H7 (cell line): ENCODE measurements around the gene LZTR1. TPM values are rescaled to one million over a fixed set of nuclear protein-coding genes. Genes with fewer than 3 reads are reported as not detected.
"Not testable (repeated sequence)": the region's sequence is repeated elsewhere in the genome, so short reads cannot be mapped to it uniquely, and the experiment has no call there.

Experiments used
- DNase-seq: peaks from one replicate; pipeline ENCODE4 v3.0.0; 2012
- H3K27me3 ChIP-seq: 2 replicates; pipeline ENCODE4 v1.6.0; 2011; ENCODE audit warnings: mild to moderate bottlenecking, low read length; ENCODE audit not compliant: control insufficient read depth, insufficient read depth
- H3K36me3 ChIP-seq: replicated peaks from 2 replicates; pipeline ENCODE4 v1.5.1; 2011; ENCODE audit warnings: low read length; ENCODE audit not compliant: control insufficient read depth, insufficient read depth
- H3K4me3 ChIP-seq: 2 replicates; pipeline ENCODE4 v1.5.1; 2011; ENCODE audit warnings: low read depth, mild to moderate bottlenecking, control low read depth, low read length, moderate library complexity; ENCODE audit not compliant: insufficient read depth
- total RNA-seq: library from RNA; depleted of rRNA; stranded (reverse); fragments of >200 nt; shearing (Covaris generic); gene quantifications from 2 replicates; pipeline ENCODE4 v1.2.3, GENCODE V29; 2014; rRNA removed

Gene LZTR1
- total RNA-seq, 1 experiment from 2014 or later = 28.3 TPM

- H3K27me3 ChIP-seq = peaks cover 2% of the 10 kb centered on the region; the same call in 1 of the 2 replicates
- no peak overlapping the region for H3K4me3 ChIP-seq
- DNase-seq = peak; percentile 13
- no peaks in the 10 kb centered on the region for H3K36me3 ChIP-seq
Measured at GRCh38 chr22:21043860-21044535, 61.9 kb downstream of the LZTR1 start.

- peak overlapping the region; percentile 58 for H3K4me3 ChIP-seq
- DNase-seq = no peak
- no peaks in the 10 kb centered on the region for H3K36me3 ChIP-seq
- peaks cover 2% of the 10 kb centered on the region; the same call in 1 of the 2 replicates for H3K27me3 ChIP-seq
Measured at GRCh38 chr22:21044931-21045584, 63.0 kb downstream of the LZTR1 start.

GRCh38 chr22:21045585-21046294, 63.6 kb downstream of the LZTR1 start, which contains the start of gene LRRC74B:
TSS of gene LRRC74B (plus strand) at chr22:21045946. CDS start at chr22:21045987, 41 bp downstream.
- Histone ChIP-seq H3K4me3 (peak within 1 kb of the TSS; percentile 58), H3K36me3 (no peaks in the 10 kb centered on the region), H3K27me3 (peaks cover 2% of the 10 kb centered on the region; the same call in 1 of the 2 replicates)
- DNase-seq = peak; percentile 99

DNA sequence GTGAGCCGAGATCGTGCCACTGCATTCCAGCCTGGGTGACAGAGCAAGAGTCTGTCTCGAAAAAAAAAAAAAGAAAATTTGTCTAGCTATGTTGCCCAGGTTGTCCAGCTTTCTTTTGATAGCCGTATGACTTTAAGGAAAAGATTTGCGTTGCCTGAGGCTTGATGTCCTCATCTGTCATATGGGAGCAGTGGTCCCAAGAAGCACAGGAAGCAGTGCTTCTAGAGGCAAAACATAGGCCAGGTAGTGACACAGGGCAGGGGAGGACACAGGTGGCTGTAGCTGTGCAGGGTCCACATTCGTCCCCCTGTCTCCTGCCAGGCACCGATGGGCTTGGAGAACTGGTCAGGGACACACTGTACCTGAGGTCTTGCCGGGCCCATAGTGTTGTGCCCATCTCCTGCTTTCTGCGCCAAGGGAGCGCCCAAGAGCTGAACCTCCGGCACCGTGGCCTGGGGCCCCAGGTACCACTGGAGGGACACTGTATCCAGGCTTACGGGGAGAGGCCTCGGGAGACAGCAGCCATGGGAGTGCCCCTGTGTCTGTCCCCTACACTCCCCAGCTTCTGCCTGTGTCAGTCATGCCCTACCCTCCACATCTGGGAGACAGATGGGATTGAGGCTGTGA, 65.1 kb downstream of the LZTR1 start:
- peaks cover 2% of the 10 kb centered on the region; the same call in 1 of the 2 replicates for H3K27me3 ChIP-seq
- no peaks in the 10 kb centered on the region for H3K36me3 ChIP-seq
- DNase-seq = no peak
- H3K4me3 ChIP-seq = no peak overlapping the region

GRCh38 chr22:21047730-21048129, 65.6 kb downstream of the LZTR1 start:
- H3K36me3 ChIP-seq = no peaks in the 10 kb centered on the region
- no peak overlapping the region for H3K4me3 ChIP-seq
- no peak for DNase-seq
- H3K27me3 ChIP-seq = peaks cover 2% of the 10 kb centered on the region; the same call in 1 of the 2 replicates

- H3K27me3 ChIP-seq, H3K4me3 ChIP-seq, DNase-seq, H3K36me3 ChIP-seq: not testable (repeated sequence)
Measured at GRCh38 chr22:21048448-21048847, 66.4 kb downstream of the LZTR1 start.

Other genes starting within 250 kb of the LZTR1 start
- 0.07 TPM in 1 of 2 replicates, not detected in the other for gene SERPIND1, start 208.2 kb upstream of the LZTR1 start, total RNA-seq
- gene PI4KA, start 123.5 kb upstream of the LZTR1 start, total RNA-seq = 28.4 and 28.5 TPM in 2 replicates
- 4.3 TPM in 2 replicates for gene SNAP29, start 123.3 kb upstream of the LZTR1 start, total RNA-seq
- gene CRKL, start 64.9 kb upstream of the LZTR1 start, total RNA-seq = 70.6 and 71.5 TPM in 2 replicates
- 0.38 and 1.5 TPM in 2 replicates for gene AIFM3, start 15.0 kb upstream of the LZTR1 start, total RNA-seq
- 42.7 and 49.1 TPM in 2 replicates for gene THAP7, start 19.8 kb downstream of the LZTR1 start, total RNA-seq
- gene P2RX6, start 32.9 kb downstream of the LZTR1 start, total RNA-seq = 0.26 and 0.31 TPM in 2 replicates
- not detected in 2 replicates for gene SLC7A4, start 50.3 kb downstream of the LZTR1 start, total RNA-seq
- not detected in 2 replicates for gene LRRC74B, start 63.6 kb downstream of the LZTR1 start, total RNA-seq